MM.1S (cell line): Measurements from ENCODE around the gene ZIC5.

Experiments
- EZH2 ChIP-seq: fragments of 300-600 bp; sonication (generic); optimal IDR thresholded peaks from 2 replicates; pipeline ENCODE3; 2017; ENCODE audit warnings: low read depth, mild to moderate bottlenecking, antibody characterized with exemption, low read length, mixed read lengths
- TF ChIP-seq, protein P1 (sequence below): fragments of 300-600 bp; sonication (generic); IDR thresholded peaks from 2 replicates; pipeline ENCODE4 v1.5.1; 2016; ENCODE audit warnings: antibody characterized with exemption, low read length, mixed read lengths

GRCh38 chr13:99963816-99964339 is 7.7 kb downstream of the ZIC5 start:
- TF ChIP-seq, protein P1, sequence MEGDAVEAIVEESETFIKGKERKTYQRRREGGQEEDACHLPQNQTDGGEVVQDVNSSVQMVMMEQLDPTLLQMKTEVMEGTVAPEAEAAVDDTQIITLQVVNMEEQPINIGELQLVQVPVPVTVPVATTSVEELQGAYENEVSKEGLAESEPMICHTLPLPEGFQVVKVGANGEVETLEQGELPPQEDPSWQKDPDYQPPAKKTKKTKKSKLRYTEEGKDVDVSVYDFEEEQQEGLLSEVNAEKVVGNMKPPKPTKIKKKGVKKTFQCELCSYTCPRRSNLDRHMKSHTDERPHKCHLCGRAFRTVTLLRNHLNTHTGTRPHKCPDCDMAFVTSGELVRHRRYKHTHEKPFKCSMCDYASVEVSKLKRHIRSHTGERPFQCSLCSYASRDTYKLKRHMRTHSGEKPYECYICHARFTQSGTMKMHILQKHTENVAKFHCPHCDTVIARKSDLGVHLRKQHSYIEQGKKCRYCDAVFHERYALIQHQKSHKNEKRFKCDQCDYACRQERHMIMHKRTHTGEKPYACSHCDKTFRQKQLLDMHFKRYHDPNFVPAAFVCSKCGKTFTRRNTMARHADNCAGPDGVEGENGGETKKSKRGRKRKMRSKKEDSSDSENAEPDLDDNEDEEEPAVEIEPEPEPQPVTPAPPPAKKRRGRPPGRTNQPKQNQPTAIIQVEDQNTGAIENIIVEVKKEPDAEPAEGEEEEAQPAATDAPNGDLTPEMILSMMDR, result no peak
- no peak for TF ChIP-seq EZH2
